GM12892 (cell line): ENCODE results near the gene LHX4.

Source experiments
- POLR2A ChIP-seq: IDR thresholded peaks from 2 replicates; pipeline ENCODE4 v1.6.1; 2011; ENCODE audit warnings: low read depth, low read length, control low read depth
- POLR2AphosphoS5 ChIP-seq: IDR thresholded peaks from 2 replicates; pipeline ENCODE4 v1.6.1; 2011; ENCODE audit warnings: low read depth, low read length, control low read depth

- TF ChIP-seq POLR2A (no peak), POLR2AphosphoS5 (no peak)
These were observed 32.8 kb downstream of the LHX4 start for GRCh38 chr1:180262628-180263488.
